PC-9 (cell line): ENCODE data around the gene F13A1. TPM values are rescaled to one million over a fixed set of nuclear protein-coding genes. Genes with fewer than 3 reads are reported as not detected.

Experiments used
- BruUV-seq: library from RNA; stranded (reverse); fragments of 400-500 nt; replicated peaks from 2 replicates; lab custom pipeline; 2021; lab: Mats Ljungman, UMichigan
- CTCF ChIA-PET: fragments of 300-600 bp; sonication (Branson Sonifier 250); formaldehyde crosslinking; loops from one replicate; lab custom pipeline; 2022; ENCODE audit warnings: antibody characterized with exemption; lab: Charles Lee
- POLR2A ChIA-PET: fragments of 300-600 bp; sonication (Branson Sonifier 250); formaldehyde crosslinking; loops from one replicate; lab custom pipeline; 2022; ENCODE audit warnings: antibody characterized with exemption; ENCODE audit not compliant: unreplicated experiment; lab: Charles Lee
- DNase-seq, 2 experiments: peaks; one replicate each; pipeline versions ENCODE4 v3.0.0 to v3.0.0-alpha.2; 2015 to 2022; ENCODE audit warnings: mixed read lengths in 1 of 2
- H2AFZ ChIP-seq: fragments of 200-600 bp; sonication (generic); 2 replicates; pipeline ENCODE4 v1.8.1; 2017; ENCODE audit warnings: antibody characterized with exemption
- H3F3A ChIP-seq: fragments of 200-600 bp; sonication (generic); 2 replicates; pipeline ENCODE4 v1.8.1; 2017; ENCODE audit warnings: antibody characterized with exemption, mild to moderate bottlenecking, low read depth; ENCODE audit not compliant: insufficient read depth
- H3K27ac ChIP-seq: fragments of 200-600 bp; sonication (generic); 2 replicates; pipeline ENCODE4 v1.6.1; 2016; ENCODE audit warnings: mixed run types
- H3K27me3 ChIP-seq: fragments of 200-600 bp; sonication (generic); 2 replicates; pipeline ENCODE4 v1.6.1; 2016; ENCODE audit warnings: low read depth, mixed run types; ENCODE audit not compliant: insufficient read depth
- H3K36me3 ChIP-seq: fragments of 200-600 bp; sonication (generic); 2 replicates; pipeline ENCODE4 v1.6.1; 2016; ENCODE audit warnings: low read depth, mixed run types
- H3K4me1 ChIP-seq: fragments of 200-600 bp; sonication (generic); replicated peaks from 2 replicates; pipeline ENCODE4 v1.6.1; 2016; ENCODE audit warnings: mixed run types; ENCODE audit not compliant: insufficient read depth
- H3K4me2 ChIP-seq: fragments of 200-600 bp; sonication (generic); 2 replicates; pipeline ENCODE4 v1.6.1; 2017; ENCODE audit warnings: mixed run types
- H3K4me3 ChIP-seq: fragments of 200-600 bp; sonication (generic); 2 replicates; pipeline ENCODE4 v1.6.1; 2016; ENCODE audit warnings: mixed run types
- H3K79me2 ChIP-seq: fragments of 200-600 bp; sonication (generic); 2 replicates; pipeline ENCODE4 v1.6.1; 2017; ENCODE audit warnings: low read depth, mixed run types
- H3K9me2 ChIP-seq: fragments of 200-600 bp; sonication (generic); 2 replicates; pipeline ENCODE4 v1.8.1; 2017; ENCODE audit warnings: mild to moderate bottlenecking; ENCODE audit not compliant: insufficient read depth
- H3K9me3 ChIP-seq: fragments of 200-600 bp; sonication (generic); 2 replicates; pipeline ENCODE4 v1.8.1; 2016; ENCODE audit warnings: low read depth; ENCODE audit not compliant: insufficient read depth
- H4K20me1 ChIP-seq: fragments of 200-600 bp; sonication (generic); 2 replicates; pipeline ENCODE4 v1.8.1; 2017; ENCODE audit not compliant: insufficient read depth
- EZH2 ChIP-seq: fragments of 200-600 bp; sonication (generic); IDR thresholded peaks from 2 replicates; pipeline ENCODE4 v1.8.0; 2017; ENCODE audit warnings: antibody characterized with exemption, low read depth
- intact Hi-C: fragments of 100-400 bp; cut with micrococcal nuclease; formaldehyde crosslinking; loops from one replicate; pipeline ENCODE4 v1.10.0; 2022; ENCODE audit not compliant: unreplicated experiment
- total RNA-seq: library from RNA; stranded (reverse); gene quantifications from 2 replicates; pipeline ENCODE4 v1.2.3, GENCODE V29; 2021
- TF ChIP-seq, protein P1 (sequence below): fragments of 200-600 bp; sonication (generic); conservative IDR thresholded peaks from 2 replicates; pipeline ENCODE4 v1.6.1; 2017; ENCODE audit warnings: mixed run types, antibody characterized with exemption, mild to moderate bottlenecking, moderate library complexity

Gene F13A1
- total RNA-seq, 1 experiment from 2014 or later: not detected

DNA sequence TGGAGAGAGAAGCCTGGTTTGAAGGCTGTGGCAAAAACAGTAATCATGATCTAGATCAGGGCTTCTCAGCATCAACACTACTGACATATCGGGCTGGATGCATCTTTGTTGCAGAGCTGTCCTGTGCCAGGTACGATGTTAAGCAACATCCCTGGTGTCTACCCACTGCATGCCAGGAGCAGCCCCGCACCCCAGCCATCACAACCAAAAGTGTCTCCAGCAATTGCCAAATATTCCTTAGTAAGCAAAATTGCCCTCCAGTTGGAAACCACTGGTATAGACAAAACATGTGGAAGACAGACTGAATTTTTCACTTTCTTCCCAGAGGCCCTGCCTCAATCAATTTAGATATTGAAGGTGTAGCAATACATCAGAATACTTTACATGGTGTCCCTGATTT is 166.1 kb downstream of the F13A1 start:
- intact Hi-C loops: no loop called here
- Histone ChIP-seq H3K9me2 (no peaks in the 10 kb centered on the region), H3K36me3 (no peaks in the 10 kb centered on the region), H3K79me2 (no peaks in the 10 kb centered on the region), H3F3A (no peaks in the 10 kb centered on the region), H3K4me1 (no peaks in the 10 kb centered on the region), H3K4me3 (no peak overlapping the region), H3K27me3 (peaks cover 11% of the 10 kb centered on the region; the same call in 1 of the 2 replicates), H3K9me3 (no peaks in the 10 kb centered on the region), H2AFZ (no peak overlapping the region), H3K27ac (no peak overlapping the region), H4K20me1 (no peaks in the 10 kb centered on the region), H3K4me2 (no peak overlapping the region)
- TF ChIP-seq, protein P1, sequence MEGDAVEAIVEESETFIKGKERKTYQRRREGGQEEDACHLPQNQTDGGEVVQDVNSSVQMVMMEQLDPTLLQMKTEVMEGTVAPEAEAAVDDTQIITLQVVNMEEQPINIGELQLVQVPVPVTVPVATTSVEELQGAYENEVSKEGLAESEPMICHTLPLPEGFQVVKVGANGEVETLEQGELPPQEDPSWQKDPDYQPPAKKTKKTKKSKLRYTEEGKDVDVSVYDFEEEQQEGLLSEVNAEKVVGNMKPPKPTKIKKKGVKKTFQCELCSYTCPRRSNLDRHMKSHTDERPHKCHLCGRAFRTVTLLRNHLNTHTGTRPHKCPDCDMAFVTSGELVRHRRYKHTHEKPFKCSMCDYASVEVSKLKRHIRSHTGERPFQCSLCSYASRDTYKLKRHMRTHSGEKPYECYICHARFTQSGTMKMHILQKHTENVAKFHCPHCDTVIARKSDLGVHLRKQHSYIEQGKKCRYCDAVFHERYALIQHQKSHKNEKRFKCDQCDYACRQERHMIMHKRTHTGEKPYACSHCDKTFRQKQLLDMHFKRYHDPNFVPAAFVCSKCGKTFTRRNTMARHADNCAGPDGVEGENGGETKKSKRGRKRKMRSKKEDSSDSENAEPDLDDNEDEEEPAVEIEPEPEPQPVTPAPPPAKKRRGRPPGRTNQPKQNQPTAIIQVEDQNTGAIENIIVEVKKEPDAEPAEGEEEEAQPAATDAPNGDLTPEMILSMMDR: no peak
- no peak for TF ChIP-seq EZH2
- POLR2A ChIA-PET: no interaction called here
- BruUV-seq: no TSS peak
- CTCF ChIA-PET: no interaction called here
- no peak for DNase-seq

DNA sequence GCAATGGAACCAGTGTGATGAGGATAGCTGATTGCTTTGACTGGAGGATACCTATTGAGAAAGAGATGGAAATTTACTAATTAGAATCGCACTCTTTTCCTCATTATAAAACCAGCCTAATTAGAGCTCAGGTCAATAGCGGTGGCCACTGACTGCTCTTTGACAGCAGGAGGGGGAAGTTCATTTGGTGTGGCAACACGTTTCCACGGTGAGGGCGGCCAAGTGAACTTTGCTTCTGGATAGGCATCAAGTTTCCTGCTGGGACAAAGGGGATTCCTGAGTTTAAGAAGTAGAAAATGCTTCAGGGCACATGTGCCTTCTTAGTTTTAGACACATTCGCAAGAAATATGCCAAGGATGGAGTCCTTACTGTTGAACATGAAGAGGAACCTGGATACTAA is 168.4 kb downstream of the F13A1 start:
- H3K4me2 ChIP-seq: no peak overlapping the region
- no TSS peak for BruUV-seq
- H3K9me2 ChIP-seq: no peaks in the 10 kb centered on the region
- no peaks in the 10 kb centered on the region for H3F3A ChIP-seq
- no peak overlapping the region for H3K27ac ChIP-seq
- intact Hi-C loops: no loop called here
- CTCF ChIA-PET: no interaction called here
- no peaks in the 10 kb centered on the region for H3K36me3 ChIP-seq
- H3K27me3 ChIP-seq: peaks cover 8% of the 10 kb centered on the region; the same call in 1 of the 2 replicates
- no peaks in the 10 kb centered on the region for H3K79me2 ChIP-seq
- H2AFZ ChIP-seq: no peak overlapping the region
- H3K4me3 ChIP-seq: no peak overlapping the region
- no peak for TF ChIP-seq EZH2
- TF ChIP-seq, protein P1: no peak
- POLR2A ChIA-PET: no interaction called here
- no peaks in the 10 kb centered on the region for H4K20me1 ChIP-seq
- no peaks in the 10 kb centered on the region for H3K4me1 ChIP-seq
- no peak for DNase-seq
- H3K9me3 ChIP-seq: no peaks in the 10 kb centered on the region

DNA sequence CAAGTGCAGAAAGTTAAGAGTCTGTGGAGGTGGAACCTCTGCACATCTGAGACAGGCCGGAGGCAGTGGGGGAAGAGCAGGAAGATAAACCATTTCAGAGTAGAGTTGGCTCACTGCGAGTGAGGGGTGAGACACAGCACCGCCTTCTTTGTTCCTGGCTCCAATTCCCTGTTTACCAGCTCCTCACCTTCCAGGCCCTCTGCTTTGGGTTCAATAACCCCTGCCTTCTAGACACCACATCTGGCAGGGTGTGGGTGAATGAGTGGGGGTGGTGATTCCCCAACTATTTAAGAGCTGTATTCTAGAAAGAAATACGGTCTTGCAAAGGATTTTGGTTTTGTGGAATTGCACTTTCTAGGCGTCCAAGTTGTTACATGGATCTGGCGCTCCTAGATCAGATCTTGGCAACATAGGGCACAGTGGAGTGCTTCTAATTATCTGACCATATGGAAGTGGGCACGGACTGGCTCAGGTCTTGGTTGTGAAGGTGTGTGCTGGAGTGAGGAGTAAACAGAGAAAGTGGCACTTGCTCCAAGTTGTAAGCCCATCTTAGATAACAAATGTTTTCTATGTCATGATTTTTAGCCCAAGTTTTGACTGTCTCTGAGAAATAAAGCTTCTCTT is 172.2 kb downstream of the F13A1 start:
- Histone ChIP-seq H4K20me1 (no peaks in the 10 kb centered on the region), H3K4me3 (no peak overlapping the region), H3K36me3 (no peaks in the 10 kb centered on the region), H3K9me2 (no peaks in the 10 kb centered on the region), H3K4me1 (no peaks in the 10 kb centered on the region), H3K27me3 (peaks cover 8% of the 10 kb centered on the region; the same call in 1 of the 2 replicates), H3K4me2 (no peak overlapping the region), H3K79me2 (no peaks in the 10 kb centered on the region), H3K27ac (no peak overlapping the region), H3K9me3 (no peaks in the 10 kb centered on the region), H3F3A (no peaks in the 10 kb centered on the region), H2AFZ (no peak overlapping the region)
- POLR2A ChIA-PET: no interaction called here
- DNase-seq: no peak
- intact Hi-C loops: no loop called here
- no TSS peak for BruUV-seq
- CTCF ChIA-PET: no interaction called here
- TF ChIP-seq, protein P1: no peak
- TF ChIP-seq EZH2: no peak
